Raji (cell line): Measurements from ENCODE around the gene GNG13.

Experiments used
- POLR2A ChIP-seq: IDR thresholded peaks from 2 replicates; pipeline ENCODE4 v1.6.1; 2011; ENCODE audit warnings: low read depth, low read length, control low read depth; ENCODE audit not compliant: insufficient read depth

Gene GNG13

DNA sequence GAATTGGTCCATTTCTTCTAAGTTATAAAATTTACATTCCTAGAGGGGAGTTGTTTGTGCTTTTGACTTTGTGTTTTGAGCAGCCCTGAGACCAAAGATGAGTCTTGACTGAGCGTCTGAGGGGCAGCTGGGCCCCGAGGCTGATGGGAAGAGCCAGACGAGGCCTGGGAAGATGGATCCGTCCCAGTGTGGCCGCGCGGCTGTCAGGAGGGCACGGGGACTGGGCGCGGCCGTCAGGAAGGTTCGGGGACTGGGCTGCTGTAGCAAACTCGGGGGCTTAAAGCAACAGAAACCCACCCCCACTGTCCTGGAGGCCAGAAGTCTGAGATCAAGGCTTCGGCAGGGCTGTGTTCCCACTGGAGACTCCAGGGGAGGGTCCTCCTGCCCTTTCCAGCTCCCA is 38.2 kb upstream of the GNG13 start:
- no peak for TF ChIP-seq POLR2A

DNA sequence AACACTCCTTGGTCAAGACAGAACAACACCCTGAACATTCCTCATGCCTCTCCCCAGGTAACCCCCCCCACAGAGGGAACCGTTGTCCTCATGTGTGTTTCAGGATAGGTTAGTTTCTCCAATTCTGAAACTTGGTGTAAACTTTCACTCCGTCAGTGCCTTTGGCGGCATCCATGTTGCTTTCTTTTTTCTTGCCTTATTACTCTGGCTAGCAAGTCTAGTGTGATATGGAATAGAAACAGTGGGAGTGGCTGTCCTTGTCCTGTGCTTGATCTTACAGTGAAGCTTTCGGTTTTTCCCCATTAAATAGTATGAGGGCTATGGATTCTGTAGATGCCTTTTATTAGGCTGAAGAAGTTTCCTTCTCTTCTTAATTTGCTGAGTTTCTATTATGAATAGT is 35.7 kb upstream of the GNG13 start:
- TF ChIP-seq POLR2A: no peak

DNA sequence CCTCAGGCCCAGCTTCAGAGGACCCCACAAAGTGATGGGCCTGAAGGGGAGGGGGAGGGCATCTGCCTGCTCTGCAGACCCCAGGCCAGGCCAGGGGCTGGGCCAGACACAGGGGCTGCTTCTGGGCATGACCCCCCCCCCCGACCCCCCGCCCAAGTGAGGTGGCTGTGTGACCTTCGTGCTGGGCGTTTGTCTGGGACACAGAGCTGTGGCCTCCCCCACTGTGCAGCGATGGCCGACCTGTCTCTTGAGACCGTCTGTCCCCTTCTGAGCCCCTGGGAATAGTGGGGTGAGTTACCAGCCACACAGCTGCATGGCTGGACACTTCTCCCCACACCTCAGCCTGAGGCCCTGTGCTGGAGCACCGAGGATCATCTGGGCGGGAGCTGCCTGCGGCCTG is 34.8 kb upstream of the GNG13 start:
- TF ChIP-seq POLR2A: no peak

DNA sequence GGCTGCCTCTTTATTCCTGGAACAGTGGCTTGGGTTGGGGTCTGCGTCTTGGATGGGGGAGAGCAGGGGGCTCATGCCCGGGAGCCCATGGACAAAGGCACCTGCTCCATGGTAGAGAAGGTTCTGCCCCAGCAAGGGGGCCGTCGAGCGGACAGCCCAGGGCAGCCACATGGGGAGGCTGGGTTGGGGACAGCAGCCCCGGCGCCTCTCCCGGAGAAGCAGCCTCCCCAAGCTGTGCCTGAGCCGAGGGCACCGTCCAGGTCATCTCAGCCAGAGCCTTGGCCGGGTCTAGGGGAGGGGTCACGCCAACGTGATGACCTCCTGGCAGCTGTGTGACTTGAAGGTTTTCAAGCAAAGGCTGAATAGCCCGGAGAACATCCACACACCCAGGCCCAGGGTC is 32.9 kb upstream of the GNG13 start:
- TF ChIP-seq POLR2A: no peak

DNA sequence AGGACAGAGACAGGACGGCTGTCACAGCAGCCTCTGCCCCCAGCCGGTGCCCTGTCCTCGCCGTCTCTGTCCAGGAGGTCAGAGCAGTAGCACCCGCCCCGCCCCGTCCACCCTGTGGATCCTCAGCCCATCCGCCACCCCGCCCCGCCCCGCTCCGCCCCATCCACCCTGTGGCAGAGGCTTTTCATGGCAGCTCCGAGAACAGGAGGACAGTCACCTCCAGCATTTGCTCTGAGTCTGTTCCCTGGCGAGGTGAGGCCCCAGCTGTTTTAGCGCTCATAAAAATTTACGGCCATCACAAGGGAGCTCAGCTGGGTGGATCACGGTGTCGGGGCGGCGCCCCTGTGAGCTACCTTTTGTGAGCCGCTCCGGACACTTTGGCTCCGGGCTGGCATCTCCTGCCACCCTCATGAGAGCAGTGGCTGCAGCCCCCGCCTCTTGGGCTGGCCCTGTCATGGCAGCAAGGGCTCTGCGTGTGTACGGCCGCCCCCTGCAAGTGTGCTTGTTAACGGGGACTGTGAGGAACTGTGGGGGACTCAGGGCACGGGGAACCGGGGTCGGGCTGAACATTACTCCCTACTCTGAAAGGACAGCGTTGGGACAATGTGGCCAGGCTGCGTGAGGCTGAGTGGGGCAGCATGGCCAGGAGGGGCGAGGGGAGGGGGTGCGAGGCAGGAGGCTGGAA is 32.3 kb upstream of the GNG13 start:
- TF ChIP-seq POLR2A: no peak

DNA sequence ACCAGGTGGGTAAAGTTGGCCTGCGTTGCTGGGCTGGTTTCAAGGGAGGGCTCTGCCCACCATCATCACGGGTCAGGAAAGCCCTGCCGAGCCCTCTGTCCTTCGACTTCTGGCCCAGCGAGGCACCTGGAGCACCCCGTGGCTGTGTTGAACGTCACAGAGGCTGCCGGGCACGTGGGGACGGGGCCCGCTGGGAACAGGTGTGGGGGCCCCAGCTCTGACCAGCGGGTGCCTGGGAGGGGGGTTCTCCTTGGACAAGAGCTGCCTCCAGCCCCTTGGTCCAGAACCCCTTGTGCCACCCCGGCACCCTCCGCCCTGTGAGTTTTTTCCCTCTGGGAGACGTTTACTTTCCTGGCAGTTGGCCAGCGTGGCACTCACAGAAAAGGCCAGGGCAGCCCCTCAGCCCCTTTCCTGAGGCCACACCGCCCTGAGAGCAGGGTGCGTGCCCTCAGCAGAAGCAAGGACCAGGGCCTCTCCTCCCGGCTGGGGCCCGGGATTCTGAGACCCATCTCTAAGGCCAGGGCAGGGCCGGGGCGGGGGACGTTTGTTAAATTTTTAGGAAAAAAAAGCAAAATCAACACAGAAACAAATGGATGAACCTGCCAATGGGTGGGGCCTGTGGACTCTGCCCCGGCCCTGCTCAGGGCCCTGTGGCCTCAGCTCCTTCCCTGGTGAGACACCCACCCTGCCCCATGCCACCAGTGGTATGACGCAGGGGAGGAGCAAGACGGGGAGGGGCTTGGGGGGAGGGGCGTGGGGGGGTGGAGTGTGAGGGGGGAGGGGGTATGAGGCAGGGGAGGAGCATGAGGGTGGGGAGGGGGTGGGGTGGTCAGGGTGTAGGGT is 31.3 kb upstream of the GNG13 start:
- no peak for TF ChIP-seq POLR2A

DNA sequence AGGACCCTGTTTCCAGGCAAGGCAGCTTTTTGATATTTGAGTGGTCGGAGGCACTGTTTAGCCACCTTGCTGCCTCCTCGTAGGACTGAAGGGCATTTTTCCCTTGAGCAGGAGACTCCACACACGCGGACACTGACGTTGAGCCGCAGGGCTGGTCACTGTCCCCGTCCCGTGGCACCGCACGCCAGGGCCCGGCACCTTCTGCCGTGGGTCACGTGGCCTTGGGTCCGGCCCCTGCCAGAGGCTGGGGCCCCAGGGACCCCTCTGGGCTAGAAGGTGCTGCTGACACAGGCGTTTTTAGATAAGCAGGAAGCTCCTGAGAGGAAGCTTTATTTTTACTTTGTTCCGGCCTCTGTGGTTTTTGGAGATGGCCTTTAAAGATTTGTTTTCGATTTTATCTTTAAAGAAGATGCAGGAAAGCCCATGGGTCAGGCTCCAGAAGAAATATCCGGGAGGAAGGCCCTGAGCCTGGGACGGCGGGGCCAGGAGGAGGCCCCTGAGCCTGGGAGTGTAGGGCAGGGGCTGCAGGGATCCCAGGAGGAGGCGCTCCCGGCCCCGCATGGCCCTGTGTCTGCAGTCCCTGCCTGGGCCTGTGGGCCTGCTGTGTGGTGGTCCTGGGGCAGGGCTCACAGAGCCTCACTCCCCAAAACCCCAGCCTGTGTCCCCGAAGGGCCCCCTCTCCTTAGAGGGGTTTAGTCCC is 30.5 kb upstream of the GNG13 start:
- TF ChIP-seq POLR2A: no peak

DNA sequence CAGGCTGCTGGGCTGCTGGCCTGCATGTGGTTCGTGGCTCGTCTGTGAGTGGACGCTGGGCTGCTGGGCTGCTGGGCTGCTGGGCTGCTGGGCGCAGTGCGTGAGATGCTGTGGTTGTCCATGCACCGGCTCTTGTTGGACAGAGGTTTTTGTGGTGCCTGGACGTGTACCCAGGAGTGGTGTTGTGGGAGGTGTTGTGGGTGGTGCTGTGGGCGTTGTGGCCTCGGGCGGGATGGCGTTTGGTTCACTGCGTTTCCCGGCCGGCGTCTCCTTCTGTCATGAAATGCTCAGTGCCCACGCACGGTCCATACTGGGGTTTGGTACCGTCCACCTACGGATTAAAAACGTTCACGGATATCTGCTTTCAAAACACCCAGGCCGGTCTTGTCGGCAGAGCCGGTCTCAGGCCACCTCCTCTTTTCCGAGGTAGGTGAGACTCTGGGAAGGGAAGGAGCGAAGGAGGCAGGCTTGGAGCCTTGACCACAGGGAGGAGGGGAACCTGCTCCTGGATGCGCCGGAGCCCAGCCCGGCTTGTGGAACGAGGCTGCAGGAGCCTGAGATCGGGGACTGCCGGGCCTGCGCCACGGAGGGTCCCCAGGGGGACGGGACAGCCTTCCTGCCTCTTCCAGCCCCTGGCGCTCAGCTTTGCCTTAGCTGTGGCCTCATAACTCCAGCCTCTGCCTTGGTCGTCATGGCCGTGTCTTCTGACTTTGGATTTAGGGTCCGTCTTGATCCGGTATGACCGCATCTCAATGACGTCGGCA is 29.8 kb upstream of the GNG13 start:
- no peak for TF ChIP-seq POLR2A

DNA sequence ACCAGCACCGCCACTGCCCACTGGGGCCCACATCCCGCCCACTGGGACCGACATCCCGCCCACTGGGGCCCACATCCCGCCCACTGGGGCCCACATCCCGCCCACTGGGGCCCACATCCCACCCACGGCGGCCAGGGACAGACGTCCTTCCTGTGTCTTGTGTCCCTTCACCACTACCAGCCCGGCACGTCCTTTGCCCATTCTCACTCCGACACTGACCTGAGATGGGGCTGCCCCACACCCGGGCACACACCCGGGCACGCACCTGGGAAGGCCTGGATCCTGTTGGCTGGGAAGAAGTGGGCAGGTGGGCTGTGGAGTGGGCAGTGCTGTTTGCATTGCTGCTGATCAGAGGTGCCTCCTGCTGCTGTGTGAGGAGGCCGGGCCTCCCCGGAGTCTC is 28.4 kb upstream of the GNG13 start:
- no peak for TF ChIP-seq POLR2A

DNA sequence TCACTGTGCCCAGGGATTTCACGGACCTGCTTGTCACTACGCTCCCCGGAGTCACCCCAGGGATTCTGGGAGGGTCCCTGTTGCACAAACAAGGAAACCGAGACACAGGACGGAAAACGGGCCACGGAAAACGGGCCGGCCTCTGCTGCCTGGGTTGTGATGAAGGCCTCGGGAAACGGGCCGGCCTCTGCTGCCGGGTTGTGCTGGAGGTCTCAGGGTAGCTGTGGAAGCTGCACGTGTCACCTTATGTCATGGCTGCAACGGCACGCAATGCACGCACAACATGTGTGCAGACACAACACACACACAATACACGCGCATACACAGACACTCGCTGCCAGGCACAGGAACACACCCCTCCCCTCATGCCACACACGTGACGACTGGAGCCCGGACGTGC is 27.0 kb upstream of the GNG13 start:
- TF ChIP-seq POLR2A: no peak

DNA sequence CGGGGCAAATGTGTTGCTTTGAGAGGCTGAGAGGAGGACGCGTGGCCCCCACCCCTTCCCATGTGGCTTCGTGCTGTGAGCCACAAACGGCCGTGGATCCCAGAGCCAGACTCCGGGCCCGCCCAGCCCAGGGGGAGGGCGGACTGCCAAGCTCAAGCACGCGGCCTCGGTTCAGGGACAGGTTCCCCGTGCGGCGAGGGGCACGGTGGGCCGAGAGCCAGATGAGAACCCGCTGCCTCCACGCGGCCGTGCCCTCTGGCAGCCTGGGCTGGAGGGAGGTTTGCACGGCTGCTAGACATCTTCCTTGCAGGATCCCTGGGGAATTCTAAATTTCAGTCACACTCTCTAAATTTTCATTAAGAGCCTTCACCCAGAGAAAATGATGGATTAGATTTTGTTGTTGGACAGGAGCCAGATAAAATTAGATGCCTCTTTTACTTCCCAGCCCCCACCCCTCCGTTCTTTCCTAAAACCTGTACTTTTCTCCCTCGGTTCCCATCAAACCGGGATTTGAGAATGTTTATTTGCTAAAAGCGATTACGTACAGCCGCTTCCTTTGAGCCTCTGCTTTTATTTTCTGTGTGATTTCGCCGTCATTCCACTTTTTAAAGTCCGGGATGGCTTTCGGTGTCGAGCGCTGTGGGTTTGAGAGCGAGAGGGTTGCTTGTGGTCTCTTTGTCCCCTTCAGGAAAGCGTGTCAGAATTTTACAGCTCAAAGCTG is 25.0 kb upstream of the GNG13 start:
- no peak for TF ChIP-seq POLR2A

DNA sequence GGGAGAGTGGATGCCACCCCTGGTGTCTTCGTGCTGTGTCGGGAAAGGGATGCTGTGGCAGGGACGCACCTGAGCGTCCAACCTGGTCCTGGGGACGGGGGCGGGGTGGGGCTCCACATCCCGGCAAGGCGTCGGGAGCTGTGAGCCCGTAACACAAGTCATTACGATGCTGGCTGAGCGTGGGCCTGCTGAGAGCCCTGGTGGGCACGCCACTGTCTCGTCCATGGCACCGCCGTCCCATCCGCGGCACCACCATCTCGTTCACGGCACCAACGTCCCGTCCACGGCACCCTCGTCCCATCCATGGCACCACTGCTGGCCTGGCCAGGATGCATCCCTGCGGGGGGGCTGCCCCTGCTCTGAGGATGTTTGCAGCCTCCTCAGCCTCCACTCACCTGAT is 24.1 kb upstream of the GNG13 start:
- no peak for TF ChIP-seq POLR2A

DNA sequence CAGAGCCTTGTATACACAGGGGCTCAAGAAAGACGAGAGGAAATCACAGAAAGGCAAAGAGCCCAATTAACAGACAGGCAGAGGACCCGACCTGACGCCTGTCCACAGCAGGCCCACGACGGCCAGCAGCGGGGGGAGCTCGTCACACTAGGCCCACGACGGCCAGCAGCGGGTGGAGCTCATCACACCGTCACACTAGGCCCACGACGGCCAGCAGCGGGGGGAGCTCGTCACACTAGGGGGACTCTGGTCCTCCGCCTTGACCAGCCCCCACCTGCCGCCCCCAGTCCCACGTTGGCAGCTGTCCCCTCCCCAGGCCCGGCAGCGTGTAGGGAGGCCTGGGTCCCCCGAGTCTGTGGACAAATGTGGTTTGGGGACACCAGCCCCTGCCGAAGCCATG is 23.7 kb upstream of the GNG13 start:
- TF ChIP-seq POLR2A: no peak

DNA sequence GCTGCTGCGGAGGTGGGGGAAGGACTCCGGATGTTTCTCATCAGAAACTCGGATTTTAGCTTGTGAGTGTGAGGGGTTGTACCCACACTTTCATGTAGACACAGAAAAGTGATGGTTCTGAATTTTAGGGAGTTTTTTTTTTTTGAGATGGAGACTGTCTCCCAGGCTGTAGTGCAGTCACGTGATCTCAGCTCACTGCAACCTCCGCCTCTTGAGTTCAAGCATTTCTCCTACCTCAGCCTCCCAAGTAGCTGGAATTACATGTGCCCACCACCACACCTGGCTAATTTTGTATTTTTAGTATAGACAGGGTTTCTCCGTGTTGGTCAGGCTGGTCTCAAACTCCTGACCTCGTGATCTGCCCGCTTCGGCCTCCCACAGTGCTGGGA is 22.4 kb upstream of the GNG13 start:
- no peak for TF ChIP-seq POLR2A
